ENCODE results near the gene UBE2F.

GRCh38 chr2:238060542-238061314 is 93.9 kb downstream of the UBE2F start, which contains the start of gene SCLY:
- TF ChIP-seq CTCF (IDR thresholded peaks at IDR 0.05) (peak in 1 of 3 donors; percentile 13), POLR2AphosphoS5 (IDR thresholded peaks at IDR 0.05) (peak; percentile 83 to 92 (median 87)), POLR2A (IDR thresholded peaks at IDR 0.05) (peak; percentile 84)

All from breast epithelium (tissue), 3 donors.